CD4-positive, CD25-positive, alpha-beta regulatory T cell (primary cell): Measurements from ENCODE around the gene AAK1. TPM values are rescaled to one million over a fixed set of nuclear protein-coding genes. Genes with fewer than 3 reads are reported as not detected.
"Not testable (repeated sequence)": the region's sequence is repeated elsewhere in the genome, so short reads cannot be mapped to it uniquely, and the experiment has no call there.

ENCODE experiments used
- ATAC-seq, 2 donors: fragments of 150-1000 bp; cut with Tn5 transposase; one replicate each; pipeline ENCODE4 v1.10.0; 2021; ENCODE audit warnings: low read depth in 2 of 2, moderate number of reproducible peaks in 2 of 2, moderate library complexity in 1 of 2
- DNase-seq, 3 donors: peaks; one replicate each; pipeline versions ENCODE4 v3.0.0 to v3.0.0-alpha.2; 2012 to 2022; ENCODE audit warnings: mixed read lengths in 1 of 3
- H3K27ac ChIP-seq: one replicate; pipeline ENCODE4 v1.7.0; 2013; ENCODE audit warnings: mild to moderate bottlenecking, low read length; ENCODE audit not compliant: insufficient read depth, poor library complexity, severe bottlenecking
- H3K27me3 ChIP-seq: one replicate; pipeline ENCODE4 v1.7.0; 2013; ENCODE audit warnings: low read length; ENCODE audit not compliant: control insufficient read depth, insufficient read depth
- H3K36me3 ChIP-seq: one replicate; pipeline ENCODE4 v1.7.0; 2013; ENCODE audit warnings: mild to moderate bottlenecking, low read length, moderate library complexity; ENCODE audit not compliant: control insufficient read depth, insufficient read depth
- H3K4me1 ChIP-seq: 2 replicates; pipeline ENCODE4 v1.7.0; 2013; ENCODE audit warnings: mild to moderate bottlenecking, low read length; ENCODE audit not compliant: insufficient read depth, control insufficient read depth, poor library complexity, severe bottlenecking
- H3K4me3 ChIP-seq: one replicate; pipeline ENCODE4 v1.7.0; 2013; ENCODE audit warnings: low read depth, mild to moderate bottlenecking, low read length, moderate library complexity
- H3K9me3 ChIP-seq, 2 experiments: 1 replicate in 1 of 2; 2 replicates in 1 of 2; pipeline ENCODE4 v1.7.0; 2013; ENCODE audit warnings: low read length in 2 of 2, mild to moderate bottlenecking in 1 of 2, moderate library complexity in 1 of 2; ENCODE audit not compliant: control insufficient read depth in 2 of 2
- H3K27ac Mint-ChIP-seq, 3 donors: one replicate each; pipeline ENCODE4 v1.8.0; 2020 to 2022; ENCODE audit warnings: mild to moderate bottlenecking in 3 of 3, mixed read lengths in 3 of 3, moderate library complexity in 2 of 3
- H3K27me3 Mint-ChIP-seq: one replicate; pipeline ENCODE4 v1.8.0; 2022; ENCODE audit warnings: mild to moderate bottlenecking, mixed read lengths
- H3K36me3 Mint-ChIP-seq: one replicate; pipeline ENCODE4 v1.8.0; 2020; ENCODE audit warnings: mixed read lengths
- H3K4me1 Mint-ChIP-seq, 4 donors: one replicate each; pipeline ENCODE4 v1.8.0; 2020 to 2022; ENCODE audit warnings: mixed read lengths in 4 of 4, mild to moderate bottlenecking in 1 of 4
- H3K4me3 Mint-ChIP-seq, 4 donors: one replicate each; pipeline ENCODE4 v1.8.0; 2020 to 2022; ENCODE audit warnings: mild to moderate bottlenecking in 4 of 4, mixed read lengths in 4 of 4, moderate library complexity in 3 of 4
- H3K9me3 Mint-ChIP-seq, 7 donors: one replicate each; pipeline ENCODE4 v1.8.0; 2020 to 2022; ENCODE audit warnings: mixed read lengths in 7 of 7, mild to moderate bottlenecking in 3 of 7, moderate library complexity in 2 of 7
- polyA plus RNA-seq, 4 donors: library from polyadenylated mRNA; unstranded; fragments of 300-500 nt; fragmentation: Illumina TruSeq; gene quantifications; one replicate each; pipeline ENCODE4 v1.2.3, GENCODE V29; 2021
- total RNA-seq: library from RNA; stranded (reverse); gene quantifications from one replicate; pipeline ENCODE4 v1.2.3, GENCODE V29; 2022

AAK1 gene
- total and polyA plus RNA-seq, 5 donors from 2014 or later = 70.7 to 258 (median 73.7) TPM

DNA sequence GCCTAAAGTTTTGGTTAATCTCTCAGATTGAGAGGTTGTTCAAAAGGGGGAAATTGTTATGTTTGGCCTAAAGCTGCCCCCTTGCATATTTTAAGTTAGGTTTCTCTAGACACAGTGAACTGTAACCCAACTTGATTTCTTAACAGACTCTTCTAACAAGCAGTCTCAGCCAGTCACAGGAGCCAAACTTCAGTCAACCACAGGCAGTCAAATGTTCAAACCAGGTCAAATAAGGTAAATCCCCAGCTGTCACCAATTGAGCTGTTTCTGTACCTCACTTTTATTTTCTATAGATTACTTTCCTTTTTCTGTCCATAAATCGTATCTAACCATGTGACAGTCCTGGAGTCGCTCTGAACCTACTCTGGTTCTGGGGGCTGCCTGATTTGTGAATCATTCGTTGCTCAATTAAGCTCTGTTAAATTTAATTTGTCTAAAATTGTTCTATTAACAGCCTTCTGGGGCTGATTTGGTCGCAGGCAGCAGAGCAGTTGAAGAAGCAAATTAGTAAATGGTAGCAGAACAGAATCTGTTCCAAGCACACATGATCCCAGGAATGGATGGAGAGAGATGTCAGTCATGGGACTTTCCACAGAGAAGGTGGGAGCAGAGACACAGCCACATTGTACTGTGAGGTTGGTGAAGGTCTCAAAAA lies 189.9 kb downstream of the AAK1 start:
- Histone ChIP-seq H3K27me3 (no peaks in the 10 kb centered on the region), H3K36me3 (no peaks in the 10 kb centered on the region), H3K4me3 (no peak overlapping the region), H3K4me1 (no peaks in the 10 kb centered on the region), H3K9me3 (no peaks in the 10 kb centered on the region), H3K27ac (no peak overlapping the region)
- peak in 1 of 2 donors; percentile 28 for ATAC-seq
- peaks cover 22% of the 10 kb centered on the region for H3K27me3 Mint-ChIP-seq
- H3K4me1 Mint-ChIP-seq = peaks cover 15 to 24% (median 18%) of the 10 kb centered on the region in 4 donors
- H3K9me3 Mint-ChIP-seq = no peaks in the 10 kb centered on the region
- no peaks in the 10 kb centered on the region for H3K36me3 Mint-ChIP-seq
- DNase-seq = peak in 1 of 3 donors; percentile 50
- peak overlapping the region in 2 of 3 donors; percentile 55 to 70 for H3K27ac Mint-ChIP-seq
- peak overlapping the region in 1 of 4 donors; percentile 4 for H3K4me3 Mint-ChIP-seq

DNA sequence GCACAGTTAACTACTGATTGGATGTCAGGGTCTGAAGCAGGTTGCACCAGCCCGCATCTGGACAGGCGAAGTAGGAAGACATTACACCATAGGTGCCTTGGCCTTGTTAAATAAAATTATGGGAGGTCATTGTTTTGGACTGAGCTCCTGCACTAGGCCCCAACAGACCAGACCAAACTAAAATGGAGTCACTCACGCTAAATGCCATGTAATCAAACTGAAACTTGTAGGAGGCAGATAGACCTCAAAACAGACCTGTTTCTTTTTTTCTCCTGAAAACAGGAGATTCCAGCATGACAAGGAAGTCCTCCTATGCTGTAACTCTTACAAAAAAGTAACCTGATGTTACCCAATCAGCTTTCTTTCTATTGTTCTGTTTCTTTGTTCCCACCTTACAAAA lies 190.9 kb downstream of the AAK1 start:
- Mint-ChIP-seq H3K4me3 (no peak overlapping the region), H3K27me3 (peaks cover 24% of the 10 kb centered on the region), H3K4me1 (peaks cover 12 to 24% (median 18%) of the 10 kb centered on the region in 4 donors), H3K27ac (no peak overlapping the region), H3K36me3 (peaks cover 3% of the 10 kb centered on the region), H3K9me3 (peaks cover 0 to 2% (median 0%) of the 10 kb centered on the region in 7 donors)
- H3K4me1 ChIP-seq = no peaks in the 10 kb centered on the region
- no peak overlapping the region for H3K4me3 ChIP-seq
- no peaks in the 10 kb centered on the region for H3K27me3 ChIP-seq
- H3K27ac ChIP-seq = no peak overlapping the region
- no peaks in the 10 kb centered on the region for H3K9me3 ChIP-seq
- DNase-seq = no peak
- H3K36me3 ChIP-seq = no peaks in the 10 kb centered on the region
- no peak for ATAC-seq

DNA sequence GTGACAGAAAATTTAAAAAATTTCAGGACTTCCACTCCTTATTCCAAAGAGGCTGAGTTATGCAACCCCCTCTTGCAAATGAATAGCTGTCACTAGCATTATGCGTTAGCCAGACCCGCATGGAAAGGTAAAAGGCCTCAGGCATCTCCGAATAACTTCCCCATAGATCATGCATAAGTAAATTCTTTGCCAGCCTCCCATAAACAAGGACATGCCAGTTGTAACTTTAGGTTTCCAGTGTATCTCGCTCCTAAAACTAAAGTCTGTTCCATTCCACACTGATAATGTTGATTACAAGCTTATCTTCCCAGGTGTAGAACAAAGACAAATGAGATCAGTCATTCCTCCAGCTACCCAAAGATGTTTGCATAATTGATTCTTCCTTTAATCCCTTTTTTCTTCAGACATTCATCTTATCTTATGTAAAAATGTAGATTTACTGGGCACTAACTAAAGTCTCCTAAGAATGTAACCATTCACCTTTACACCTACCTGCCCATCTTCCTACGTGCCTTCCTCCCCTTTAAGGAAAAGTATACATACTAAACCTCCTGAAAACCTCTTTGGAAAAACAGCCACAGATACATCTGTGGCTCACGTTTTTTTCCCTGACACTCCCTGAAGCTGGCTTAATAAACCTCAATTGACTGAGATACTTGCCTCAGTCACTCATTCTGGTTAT lies 192.7 kb downstream of the AAK1 start:
- Histone ChIP-seq H3K4me1 (no peaks in the 10 kb centered on the region), H3K4me3 (no peak overlapping the region), H3K36me3 (no peaks in the 10 kb centered on the region), H3K9me3 (no peaks in the 10 kb centered on the region), H3K27me3 (no peaks in the 10 kb centered on the region), H3K27ac (no peak overlapping the region)
- no peak overlapping the region for H3K27ac Mint-ChIP-seq
- ATAC-seq = no peak
- DNase-seq = no peak
- no peak overlapping the region for H3K4me3 Mint-ChIP-seq
- peaks cover 8 to 16% (median 14%) of the 10 kb centered on the region in 4 donors for H3K4me1 Mint-ChIP-seq
- peaks cover 7% of the 10 kb centered on the region for H3K36me3 Mint-ChIP-seq
- H3K27me3 Mint-ChIP-seq = peaks cover 25% of the 10 kb centered on the region
- H3K9me3 Mint-ChIP-seq = peaks cover 0 to 2% (median 0%) of the 10 kb centered on the region in 7 donors

DNA sequence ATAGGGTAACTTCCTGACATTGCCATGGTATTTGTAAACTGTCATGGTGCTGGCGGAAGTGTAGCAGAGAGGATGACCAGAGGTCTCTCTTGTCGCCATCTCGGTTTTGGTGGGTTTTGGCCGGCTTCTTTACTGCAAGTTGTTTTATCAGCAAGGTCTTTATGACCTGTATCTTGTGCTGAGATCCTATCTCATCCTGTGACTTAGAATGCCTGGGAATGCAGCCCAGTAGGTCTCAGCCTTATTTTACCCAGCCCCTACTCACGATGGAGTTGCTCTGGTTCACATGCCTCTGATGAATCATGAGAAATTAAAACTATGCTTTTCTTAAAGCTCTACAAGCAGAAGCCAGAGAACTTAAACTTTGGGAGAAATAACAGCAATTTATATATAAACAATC lies 193.6 kb downstream of the AAK1 start:
- H3K27me3 Mint-ChIP-seq = peaks cover 25% of the 10 kb centered on the region
- peaks cover 3 to 10% (median 9%) of the 10 kb centered on the region in 4 donors for H3K4me1 Mint-ChIP-seq
- H3K9me3 Mint-ChIP-seq = peaks cover 0 to 2% (median 0%) of the 10 kb centered on the region in 7 donors
- DNase-seq (no peak), ATAC-seq (no peak)
- H3K36me3 ChIP-seq = no peaks in the 10 kb centered on the region
- no peaks in the 10 kb centered on the region for H3K4me1 ChIP-seq
- no peaks in the 10 kb centered on the region for H3K9me3 ChIP-seq
- H3K27ac Mint-ChIP-seq = no peak overlapping the region
- H3K4me3 ChIP-seq = no peak overlapping the region
- no peaks in the 10 kb centered on the region for H3K27me3 ChIP-seq
- no peak overlapping the region for H3K27ac ChIP-seq
- no peak overlapping the region for H3K4me3 Mint-ChIP-seq
- H3K36me3 Mint-ChIP-seq = peaks cover 7% of the 10 kb centered on the region

DNA sequence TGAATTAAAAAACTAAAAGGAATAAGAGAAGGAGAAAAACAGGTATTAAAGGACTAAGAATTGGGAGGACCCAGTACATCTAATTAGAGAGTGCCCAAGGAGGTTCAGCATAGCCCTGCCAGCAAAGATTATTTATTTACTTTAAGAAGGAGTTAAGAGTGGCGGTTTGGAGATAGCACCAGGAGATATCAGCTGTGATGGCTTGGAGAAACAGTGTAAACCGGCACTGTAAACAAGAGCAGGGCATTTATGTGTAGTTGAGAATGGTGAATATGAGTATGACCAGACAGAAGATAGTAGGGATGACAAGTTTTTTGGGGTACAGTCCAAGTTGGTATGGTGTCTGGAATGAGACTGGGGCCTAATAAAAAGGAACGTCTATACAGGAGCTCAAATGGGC lies 199.9 kb downstream of the AAK1 start:
- H3K9me3 Mint-ChIP-seq, H3K9me3 ChIP-seq, H3K4me3 ChIP-seq, H3K36me3 ChIP-seq, H3K4me3 Mint-ChIP-seq, H3K27me3 ChIP-seq, H3K4me1 Mint-ChIP-seq, H3K27ac Mint-ChIP-seq, H3K27me3 Mint-ChIP-seq, ATAC-seq, H3K4me1 ChIP-seq, H3K36me3 Mint-ChIP-seq, DNase-seq, H3K27ac ChIP-seq: not testable (repeated sequence)

DNA sequence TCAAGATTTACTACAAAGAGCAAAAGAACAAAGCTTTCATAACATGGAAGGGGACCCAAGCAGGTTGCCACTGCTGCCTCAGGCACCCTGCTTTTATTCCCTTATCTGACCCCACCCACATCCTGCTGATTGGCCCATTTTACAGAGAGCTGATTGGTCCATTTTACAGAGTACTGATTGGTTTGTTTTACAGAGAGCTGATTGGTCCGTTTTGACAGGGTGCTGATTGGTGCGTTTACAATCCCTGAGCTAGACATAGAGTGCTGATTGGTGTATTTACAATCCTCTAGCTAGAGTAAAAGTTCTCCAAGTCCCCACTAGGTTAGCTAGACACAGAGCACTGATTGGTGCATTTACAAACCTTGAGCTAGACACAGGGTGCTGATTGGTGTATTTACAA lies 204.0 kb downstream of the AAK1 start:
- H3K36me3 Mint-ChIP-seq, H3K36me3 ChIP-seq, H3K27me3 ChIP-seq, H3K9me3 Mint-ChIP-seq, H3K9me3 ChIP-seq, H3K27ac ChIP-seq, H3K27me3 Mint-ChIP-seq, ATAC-seq, H3K4me3 ChIP-seq: not testable (repeated sequence)
- peak overlapping the region; percentile 14 to 97 (median 87) for H3K27ac Mint-ChIP-seq
- H3K4me3 Mint-ChIP-seq = peak overlapping the region; percentile 22 to 91 (median 68)
- peak in 1 of 3 donors; percentile 22 for DNase-seq
- H3K4me1 ChIP-seq = peaks cover 25% of the 10 kb centered on the region
- H3K4me1 Mint-ChIP-seq = peaks cover 6 to 46% (median 30%) of the 10 kb centered on the region in 4 donors

DNA sequence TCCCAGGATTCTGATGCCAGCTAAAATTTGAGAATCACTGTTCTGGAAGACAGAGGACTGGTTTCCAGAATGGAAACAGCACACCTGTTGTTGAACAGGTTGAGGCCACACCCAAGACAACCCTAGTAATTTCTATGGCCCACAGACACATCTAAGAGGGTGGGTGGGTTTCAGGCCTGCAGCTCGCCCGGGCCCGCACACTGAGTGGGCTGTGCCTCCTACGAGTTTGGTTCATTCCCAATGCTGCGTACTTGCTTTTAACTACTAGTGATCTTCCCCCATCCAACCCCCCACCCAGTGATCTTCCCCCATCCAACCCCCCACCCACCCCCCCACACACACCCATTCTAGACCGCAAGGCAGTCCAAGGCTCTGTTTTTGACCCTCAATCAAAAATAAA lies 205.0 kb downstream of the AAK1 start:
- ATAC-seq = no peak
- peak overlapping the region; percentile 83 to 99 (median 96) for H3K4me3 Mint-ChIP-seq

More for the DNA sequence above, 205.0 kb downstream of the AAK1 start:
- H3K27me3 Mint-ChIP-seq = peaks cover 8% of the 10 kb centered on the region
- Histone ChIP-seq H3K4me1 (peaks cover 25% of the 10 kb centered on the region), H3K27me3 (no peaks in the 10 kb centered on the region), H3K4me3 (no peak overlapping the region), H3K27ac (peak overlapping the region; percentile 91), H3K9me3 (no peaks in the 10 kb centered on the region), H3K36me3 (no peaks in the 10 kb centered on the region)
- no peak for DNase-seq
- peaks cover 0 to 3% (median 0%) of the 10 kb centered on the region in 7 donors for H3K9me3 Mint-ChIP-seq
- peak overlapping the region; percentile 97 to 100 (median 99) for H3K27ac Mint-ChIP-seq
- peaks cover 11 to 53% (median 35%) of the 10 kb centered on the region in 4 donors for H3K4me1 Mint-ChIP-seq
- H3K36me3 Mint-ChIP-seq = peaks cover 3% of the 10 kb centered on the region
